ENCODE measurements around the gene LMAN2. TPM values are rescaled to one million over a fixed set of nuclear protein-coding genes. Genes with fewer than 3 reads are reported as not detected.
A peak's percentile ranks its signal among the peaks of the same experiment; 100 is the strongest.
"Not testable (repeated sequence)": the region's sequence is repeated elsewhere in the genome, so short reads cannot be mapped to it uniquely, and the experiment has no call there.

The LMAN2 gene
- total RNA-seq, 1 donor from 2014 or later: 56.8 TPM

DNA sequence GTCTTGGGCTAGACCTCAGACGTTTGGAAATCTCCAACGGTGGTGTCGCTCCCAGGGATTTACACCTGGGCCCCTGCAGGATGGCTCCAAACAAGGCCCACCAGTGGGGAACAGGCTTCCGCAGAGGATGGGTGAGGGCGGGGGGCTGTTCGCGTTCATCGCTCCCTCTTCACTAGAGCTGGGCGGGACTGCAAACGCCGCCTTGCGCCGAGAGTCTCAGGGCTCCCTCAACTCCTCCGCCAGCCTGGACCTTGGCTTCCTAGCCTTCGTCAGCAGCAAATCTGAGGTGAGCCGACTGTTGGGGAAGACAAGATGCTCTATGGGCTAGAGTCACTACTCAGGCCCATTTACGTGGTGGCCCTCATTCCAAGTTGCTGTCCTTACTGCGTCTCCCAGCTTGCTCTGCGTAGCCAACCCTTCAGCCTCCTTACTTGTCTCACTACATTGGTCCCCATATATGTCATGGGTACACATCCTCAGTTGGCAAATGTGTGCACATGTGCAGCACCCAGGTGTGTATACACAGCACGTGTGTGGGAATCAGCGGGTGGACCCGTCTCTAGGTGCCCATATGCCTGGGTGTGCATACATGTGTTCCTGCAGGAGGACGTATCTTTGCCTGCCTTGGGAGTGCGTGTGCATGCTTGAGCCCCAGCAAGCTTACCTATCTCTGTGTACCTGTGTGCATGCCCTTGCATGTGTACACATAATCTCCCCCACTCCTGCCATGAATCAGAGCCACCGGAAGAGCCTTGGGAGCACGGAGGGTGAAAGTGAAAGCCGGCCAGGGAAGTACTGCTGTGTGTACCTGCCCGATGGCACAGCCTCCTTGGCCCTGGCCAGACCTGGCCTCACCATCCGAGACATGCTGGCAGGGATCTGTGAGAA lies 16.8 kb upstream of the LMAN2 start:
- ATAC-seq (ENCODE audit: poor library complexity): no peak
- no peak for DNase-seq
- intact Hi-C loops (cut with DNase I): no loop called here

DNA sequence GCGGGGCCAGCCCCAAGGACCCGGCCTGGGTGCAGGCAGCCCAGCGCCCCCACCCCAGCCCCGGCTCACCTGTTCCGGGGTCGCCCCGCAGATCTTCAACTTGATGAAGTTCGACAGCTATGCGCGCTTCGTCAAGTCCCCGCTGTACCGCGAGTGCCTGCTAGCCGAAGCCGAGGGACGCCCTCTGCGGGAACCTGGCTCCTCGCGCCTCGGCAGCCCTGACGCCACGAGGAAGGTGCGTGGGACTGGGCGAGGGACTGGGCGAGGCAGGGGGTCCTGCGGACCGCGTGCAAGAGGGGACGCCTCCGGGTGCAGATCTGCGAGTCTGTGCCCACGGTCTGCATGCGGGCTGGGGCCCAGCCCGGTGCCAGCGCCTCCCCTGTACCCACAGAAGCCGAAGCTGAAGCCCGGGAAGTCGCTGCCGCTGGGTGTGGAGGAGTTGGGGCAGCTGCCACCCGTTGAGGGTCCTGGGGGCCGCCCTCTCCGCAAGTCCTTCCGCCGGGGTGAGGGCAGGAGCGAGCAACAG lies 15.9 kb upstream of the LMAN2 start:
- DNase-seq: no peak
- intact Hi-C loops (cut with DNase I): no loop called here
- ATAC-seq (ENCODE audit: poor library complexity): peak; percentile 5

DNA sequence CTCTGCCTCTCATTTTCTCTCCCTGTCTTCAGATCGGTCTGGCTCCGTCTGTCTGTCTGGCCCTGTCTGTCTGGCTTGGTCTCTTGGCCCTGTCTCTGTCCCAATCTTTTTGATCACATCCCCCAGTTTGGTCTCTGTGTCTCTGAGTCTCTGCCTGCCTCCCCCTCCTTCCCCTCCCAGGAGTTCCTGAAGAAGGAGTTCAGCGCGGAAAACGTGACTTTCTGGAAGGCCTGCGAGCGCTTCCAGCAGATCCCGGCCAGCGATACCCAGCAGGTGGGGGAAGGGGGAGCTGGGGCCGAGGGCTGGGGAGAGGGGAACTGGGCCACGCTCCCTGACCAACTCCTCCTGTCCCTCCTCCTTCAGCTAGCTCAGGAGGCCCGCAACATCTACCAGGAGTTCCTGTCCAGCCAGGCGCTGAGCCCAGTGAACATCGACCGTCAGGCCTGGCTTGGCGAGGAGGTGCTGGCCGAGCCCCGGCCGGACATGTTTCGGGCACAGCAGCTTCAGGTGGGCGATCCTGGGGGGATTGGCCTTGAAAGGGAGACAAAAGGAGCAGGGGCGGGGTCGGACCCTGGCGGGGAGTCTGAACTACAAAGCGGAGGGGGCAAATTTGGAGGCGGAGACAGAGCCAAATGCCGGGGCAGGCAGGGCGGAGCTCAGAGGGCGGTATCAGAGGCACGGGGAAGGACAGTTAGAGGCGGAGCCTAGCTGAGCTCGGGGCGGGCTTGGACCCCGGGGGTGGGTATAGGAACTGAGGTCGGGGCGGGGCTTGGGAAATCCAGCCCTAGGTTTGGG lies 15.3 kb upstream of the LMAN2 start:
- ATAC-seq (ENCODE audit: poor library complexity): peak; percentile 88
- intact Hi-C loops (cut with DNase I): no loop called here
- DNase-seq: peak; percentile 92

DNA sequence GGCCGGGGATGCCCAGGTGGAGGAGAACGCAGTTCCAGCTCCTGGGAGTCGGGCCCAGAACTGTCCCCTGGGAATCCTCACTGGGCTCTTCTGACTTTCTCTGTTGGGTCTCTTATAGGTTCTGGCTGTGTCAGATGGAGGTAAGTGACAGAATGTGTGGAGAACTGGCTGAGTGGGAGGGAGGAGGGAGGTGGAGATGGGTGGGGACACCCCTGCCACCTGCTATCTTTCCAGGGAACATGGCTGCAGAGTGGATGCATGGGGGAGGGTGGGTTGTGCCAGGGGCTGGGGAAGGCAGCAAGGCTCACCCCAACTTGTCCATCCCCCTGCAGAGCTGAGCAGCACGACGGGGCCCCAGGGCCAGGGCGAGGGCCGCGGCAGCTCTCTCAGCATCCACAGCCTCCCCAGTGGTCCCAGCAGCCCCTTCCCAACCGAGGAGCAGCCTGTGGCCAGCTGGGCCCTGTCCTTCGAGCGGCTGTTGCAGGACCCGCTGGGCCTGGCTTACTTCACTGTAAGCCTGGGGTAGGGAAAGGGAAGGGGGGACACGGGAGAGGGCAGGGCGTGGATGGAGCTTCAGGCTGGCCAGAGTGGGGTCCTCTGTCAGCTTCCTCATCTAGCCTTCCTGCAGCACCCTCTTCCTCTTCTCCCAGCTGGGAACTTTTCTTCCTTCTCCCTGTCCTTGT lies 14.5 kb upstream of the LMAN2 start:
- DNase-seq: no peak
- intact Hi-C loops (cut with DNase I): no loop called here
- ATAC-seq (ENCODE audit: poor library complexity): no peak

DNA sequence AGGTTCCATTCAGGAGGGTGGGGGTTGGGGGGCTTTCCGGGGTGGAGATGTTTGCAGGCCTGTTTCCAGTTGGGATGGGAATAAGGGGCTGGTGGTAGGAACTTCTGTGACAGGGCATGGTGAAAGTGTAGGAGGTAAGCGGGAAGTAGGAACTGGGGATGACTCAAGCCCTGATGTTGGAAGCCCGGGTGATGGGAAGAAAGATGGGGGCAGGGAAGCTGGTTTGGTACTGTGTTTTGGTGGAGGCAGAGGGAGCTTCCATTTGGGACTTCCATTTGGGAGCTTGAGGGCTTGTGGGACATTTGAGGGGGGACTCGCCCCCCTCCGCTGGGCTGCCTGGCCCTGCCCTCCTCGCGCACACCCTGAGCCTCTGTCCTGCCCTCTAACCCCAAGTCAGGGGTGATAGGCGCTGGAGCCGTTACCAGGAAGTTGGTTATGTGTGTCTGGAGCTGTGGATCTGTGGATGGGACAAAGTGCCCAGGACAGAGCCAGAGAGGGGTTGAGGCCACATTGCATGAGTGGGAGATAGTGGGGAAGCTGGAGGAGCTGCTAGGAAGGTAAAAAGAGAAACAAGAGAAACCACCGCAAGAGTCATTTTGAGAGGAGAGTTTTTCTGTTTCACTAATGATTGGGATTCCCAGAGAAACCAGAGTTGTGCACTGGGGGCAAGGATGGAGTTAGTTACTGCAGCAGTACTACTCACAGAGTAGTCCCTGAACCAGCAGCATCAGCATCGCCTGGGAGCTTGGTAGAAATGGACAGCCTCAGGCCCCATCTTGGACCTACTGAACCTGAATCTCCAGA lies 12.9 kb upstream of the LMAN2 start:
- intact Hi-C loops (cut with DNase I): no loop called here
- DNase-seq (peak; percentile 14), ATAC-seq (ENCODE audit: poor library complexity) (no peak)

DNA sequence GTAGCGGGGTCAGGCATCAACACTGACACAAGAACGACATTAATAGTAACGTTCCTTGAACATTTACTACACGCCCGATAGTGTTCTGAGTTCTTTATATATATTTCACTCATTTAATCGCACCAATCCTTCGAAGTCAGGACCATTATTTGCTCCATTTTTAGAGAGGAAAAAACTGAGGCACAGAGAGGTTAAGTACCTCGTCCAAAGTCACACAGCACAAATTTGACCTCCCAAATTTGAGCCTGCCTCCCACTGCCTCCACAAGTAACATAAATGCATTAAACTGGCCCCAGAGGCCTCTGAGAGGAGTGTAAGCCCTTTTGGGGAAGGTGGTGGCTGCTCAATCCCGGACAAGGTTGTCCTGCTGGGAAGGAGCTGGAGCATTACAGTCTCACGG lies 12.1 kb upstream of the LMAN2 start:
- ATAC-seq (ENCODE audit: poor library complexity) (no peak), DNase-seq (no peak)
- intact Hi-C loops (cut with DNase I): no loop called here

DNA sequence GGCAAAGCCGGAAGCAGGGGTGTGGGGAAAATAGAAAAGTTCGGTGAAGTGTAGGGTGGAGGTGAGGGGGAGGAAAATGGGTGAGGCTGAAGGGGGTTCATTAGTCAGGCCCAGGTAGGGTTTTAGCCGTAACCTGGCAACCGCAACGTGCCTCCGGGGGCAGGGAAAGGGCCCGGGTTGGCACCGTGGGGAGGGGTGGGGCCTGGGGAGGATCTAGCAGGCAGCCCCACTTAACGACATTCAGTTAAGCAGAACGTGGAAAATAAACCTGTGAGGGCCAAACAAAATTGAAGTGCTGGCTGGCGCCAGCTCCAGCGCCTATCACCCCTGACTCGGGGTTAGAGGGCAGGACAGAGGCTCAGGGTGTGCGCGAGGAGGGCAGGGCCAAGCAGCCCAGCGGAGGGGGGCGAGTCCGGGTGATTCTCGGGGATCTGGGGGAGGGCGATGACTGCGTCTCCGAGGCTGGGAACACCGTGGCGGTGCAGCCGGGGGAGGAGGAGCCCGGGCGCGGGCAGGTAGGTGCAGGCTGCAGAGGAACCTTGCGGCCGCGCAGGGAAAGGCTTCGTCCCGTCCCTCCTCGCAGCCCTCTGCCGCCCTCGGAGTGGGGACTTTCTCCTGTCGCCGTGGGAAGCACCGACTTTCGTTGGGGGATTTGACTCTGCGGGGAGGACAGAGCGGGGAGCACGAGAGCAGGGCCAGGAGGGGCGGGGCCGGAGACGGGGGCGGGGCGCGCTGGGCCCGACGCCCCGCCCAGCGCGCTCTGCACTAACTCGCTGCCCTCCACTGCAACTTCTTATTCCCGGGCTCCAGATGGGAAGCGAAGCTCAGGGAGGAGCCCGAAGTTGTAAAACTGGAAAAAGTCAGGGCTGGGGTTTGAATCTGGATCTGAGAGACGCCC lies 11.4 kb upstream of the LMAN2 start:
- intact Hi-C loops (cut with DNase I): no loop called here
- DNase-seq: peak; percentile 76
- peak; percentile 67 for ATAC-seq (ENCODE audit: poor library complexity)

DNA sequence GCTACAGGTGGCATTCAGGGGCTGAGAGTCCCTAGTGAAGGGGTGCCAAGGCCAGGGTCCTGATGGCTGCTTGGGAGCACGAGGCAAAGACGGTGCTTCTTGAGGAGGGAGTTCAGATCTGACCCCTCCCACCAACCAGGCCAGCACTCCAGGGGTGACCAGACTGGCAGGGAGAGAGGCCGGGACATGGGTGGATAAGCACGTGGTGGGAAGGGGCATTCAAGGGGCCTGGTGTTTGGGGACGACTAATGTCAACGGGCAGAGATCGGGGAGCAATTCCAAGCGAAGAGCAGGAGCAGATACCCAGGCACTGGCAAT lies 10.8 kb upstream of the LMAN2 start:
- ATAC-seq (ENCODE audit: poor library complexity): no peak
- intact Hi-C loops (cut with DNase I): no loop called here
- DNase-seq: no peak

DNA sequence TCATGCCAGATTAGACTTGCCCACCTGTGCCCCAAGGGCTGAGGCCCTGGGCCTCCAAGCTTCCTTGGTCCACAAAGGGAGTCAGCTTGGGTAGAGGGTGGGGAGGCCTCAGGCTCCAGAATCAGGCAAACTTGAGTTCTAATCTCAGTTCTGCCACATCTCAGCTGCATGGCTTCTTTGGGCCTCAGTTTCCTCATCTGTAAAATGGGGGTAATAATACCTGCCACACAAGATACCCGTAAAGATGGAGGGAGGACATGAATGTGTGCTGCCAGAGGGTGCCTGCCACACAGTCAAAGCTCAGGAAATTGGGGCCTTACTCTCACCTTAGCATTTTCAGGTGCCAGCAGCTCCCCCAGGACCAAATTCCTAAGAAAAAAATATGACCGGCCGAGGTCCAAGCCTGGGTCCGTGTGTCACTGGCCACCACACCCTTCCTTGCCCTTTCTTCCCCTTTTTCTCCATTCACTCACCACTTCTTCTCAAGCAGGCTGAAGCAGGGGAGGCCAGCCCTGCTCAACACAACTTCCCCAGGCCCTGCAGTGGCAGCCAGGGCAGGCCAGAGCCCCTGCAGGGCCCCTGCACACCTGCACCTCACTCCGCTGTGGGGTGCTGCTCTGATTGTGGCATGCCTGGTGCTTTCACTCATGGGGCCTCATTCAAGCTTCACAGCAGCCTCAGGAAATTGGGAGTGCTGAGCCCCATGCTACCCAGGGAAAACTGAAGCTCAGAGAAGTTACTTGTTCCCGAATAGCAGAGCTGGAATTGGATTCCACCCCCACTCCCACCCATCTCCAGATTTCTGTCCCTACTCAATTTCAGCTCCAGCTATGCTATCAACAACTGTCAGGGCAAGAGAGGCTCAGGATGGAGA lies 10.2 kb upstream of the LMAN2 start:
- ATAC-seq (ENCODE audit: poor library complexity) (no peak), DNase-seq (no peak)
- intact Hi-C loops (cut with DNase I): no loop called here

DNA sequence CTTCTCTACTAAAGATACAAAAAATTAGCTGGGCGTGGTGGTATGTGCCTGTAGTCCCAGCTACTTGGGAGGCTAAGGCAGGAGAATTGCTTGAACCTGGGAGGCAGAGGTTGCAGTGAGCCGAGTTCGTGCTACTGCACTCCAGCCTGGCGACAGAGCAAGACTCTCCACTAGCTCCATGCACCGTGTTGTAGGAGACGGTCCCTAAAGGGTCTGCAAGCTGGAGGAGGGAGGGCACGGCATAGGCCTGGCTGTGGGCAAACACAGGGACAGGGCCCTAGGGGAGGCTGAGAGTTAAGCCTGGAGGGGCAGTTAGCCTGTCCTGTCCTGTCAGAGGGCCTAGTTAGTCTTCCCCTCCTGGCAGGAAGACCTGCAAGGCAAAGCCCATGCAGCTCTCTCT lies 9.3 kb upstream of the LMAN2 start:
- not testable (repeated sequence) for DNase-seq; ATAC-seq (ENCODE audit: poor library complexity)

DNA sequence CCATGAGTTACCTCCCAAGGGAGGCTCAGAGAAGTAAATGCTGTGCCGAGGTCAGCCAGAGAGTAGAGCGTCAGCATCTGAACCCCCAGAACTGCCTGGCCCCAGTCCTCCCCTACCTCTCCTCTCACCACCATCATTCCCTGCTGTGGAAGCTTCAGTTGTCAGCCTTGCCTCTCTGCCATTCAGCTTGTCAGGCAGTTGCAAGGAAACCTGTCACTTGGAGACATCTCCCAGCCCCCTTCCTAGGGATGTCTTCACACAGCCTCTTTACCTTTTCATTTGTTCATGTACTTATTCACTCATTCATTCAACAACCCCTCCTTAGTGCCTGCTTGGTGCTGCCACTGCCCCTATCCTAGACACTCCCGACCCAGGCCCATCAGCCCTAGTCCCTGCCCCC lies 8.4 kb upstream of the LMAN2 start:
- no peak for DNase-seq
- intact Hi-C loops (cut with DNase I): no loop called here
- ATAC-seq (ENCODE audit: poor library complexity): no peak

More for the DNA sequence above, 9.3 kb upstream of the LMAN2 start:
- intact Hi-C loops (cut with DNase I): not testable (repeated sequence)

DNA sequence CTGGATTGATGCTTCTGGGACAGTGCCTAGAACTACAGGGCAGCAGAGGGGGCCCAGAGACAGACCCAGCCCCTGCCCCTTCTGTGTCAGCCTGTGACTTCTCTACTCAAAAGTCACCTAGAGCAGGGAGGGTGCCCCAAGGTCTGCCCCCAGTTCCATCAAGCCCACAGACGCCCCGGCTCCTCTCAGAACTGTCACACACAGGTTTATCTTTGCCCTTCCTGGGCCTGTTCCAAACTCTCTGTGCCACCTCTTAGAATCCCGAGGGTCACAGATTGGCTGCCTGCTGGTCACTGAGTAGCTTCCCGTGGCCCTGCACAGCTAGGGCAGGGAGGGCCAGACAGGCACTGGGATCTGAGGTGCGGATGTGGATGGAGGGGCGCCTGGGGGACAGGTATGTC lies 8.0 kb upstream of the LMAN2 start:
- peak; percentile 32 for DNase-seq
- intact Hi-C loops (cut with DNase I): no loop called here
- no peak for ATAC-seq (ENCODE audit: poor library complexity)

DNA sequence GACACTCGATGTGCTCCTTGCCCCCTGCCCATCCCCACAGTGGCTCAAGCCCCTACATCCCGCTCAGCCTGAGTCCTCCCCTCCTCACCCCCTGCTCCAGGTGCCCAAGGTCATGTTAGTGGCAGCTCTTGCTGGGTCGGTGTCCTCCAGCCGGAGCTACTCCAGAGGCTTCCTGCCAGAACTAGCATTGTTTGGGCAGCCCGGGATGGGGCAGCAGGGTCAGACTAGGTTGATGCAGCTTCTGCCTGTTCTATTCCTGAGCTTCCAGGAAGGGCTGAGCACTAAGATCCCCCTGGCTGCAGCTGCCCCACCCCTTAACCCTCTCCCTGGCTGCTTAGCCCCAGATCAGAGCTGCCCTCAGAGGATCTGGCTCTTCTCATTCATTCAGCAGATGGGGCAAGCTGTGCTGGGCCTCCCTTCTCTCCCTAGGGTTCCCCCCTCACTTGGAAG lies 6.9 kb upstream of the LMAN2 start:
- DNase-seq (peak; percentile 52), ATAC-seq (ENCODE audit: poor library complexity) (peak; percentile 33)
- intact Hi-C loops (cut with DNase I): no loop called here

DNA sequence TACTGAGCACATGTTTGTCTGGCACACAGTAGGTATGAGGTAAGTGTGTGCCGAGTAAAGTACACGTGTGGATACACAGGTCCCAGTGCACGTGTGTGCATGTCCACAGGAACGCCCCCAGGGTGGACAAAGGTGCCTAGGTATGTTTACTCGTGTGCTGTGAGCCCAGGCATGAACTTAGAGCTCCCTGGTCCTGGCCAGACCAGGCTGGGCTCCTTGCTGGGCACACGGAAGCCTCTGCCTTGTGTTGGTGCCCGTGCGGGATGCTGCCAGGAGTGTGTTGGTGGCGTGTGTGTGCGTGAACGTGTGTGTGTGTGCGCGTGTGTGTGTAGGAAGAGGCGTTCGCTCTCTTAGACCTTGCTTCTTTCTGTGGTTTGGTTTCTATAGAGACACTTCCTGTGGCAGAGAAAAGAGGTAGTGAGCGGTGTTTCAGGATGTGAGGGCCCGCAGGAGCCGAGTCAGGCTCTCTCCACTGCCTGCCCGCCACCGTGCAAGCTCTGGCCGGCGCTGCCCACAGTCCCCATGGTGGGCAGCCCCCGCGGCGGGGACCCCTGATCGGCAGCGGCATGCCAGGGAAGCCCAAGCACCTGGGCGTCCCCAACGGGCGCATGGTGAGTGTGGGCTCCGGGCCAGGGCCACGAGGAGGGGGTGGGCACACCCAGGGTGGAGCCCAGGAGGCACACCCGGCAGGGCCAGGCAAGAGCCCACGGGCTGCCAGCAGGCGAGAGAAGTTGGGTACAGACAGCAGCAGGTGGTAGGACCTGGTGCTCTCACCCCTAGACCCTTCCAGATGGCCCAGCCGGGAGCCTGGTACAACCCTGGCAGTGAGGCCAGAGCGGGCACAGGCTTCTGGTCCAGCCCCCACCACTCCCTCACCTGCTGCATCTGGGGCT lies 6.2 kb upstream of the LMAN2 start, which contains the start of gene RGS14:
RGS14 (plus strand) TSS at position 466 of the 893 bp plus-strand sequence; CDS start at position 567, 101 bp downstream.
- ATAC-seq (ENCODE audit: poor library complexity) (peak; percentile 70), DNase-seq (peak; percentile 78)
- intact Hi-C loops (cut with DNase I): no loop called here

DNA sequence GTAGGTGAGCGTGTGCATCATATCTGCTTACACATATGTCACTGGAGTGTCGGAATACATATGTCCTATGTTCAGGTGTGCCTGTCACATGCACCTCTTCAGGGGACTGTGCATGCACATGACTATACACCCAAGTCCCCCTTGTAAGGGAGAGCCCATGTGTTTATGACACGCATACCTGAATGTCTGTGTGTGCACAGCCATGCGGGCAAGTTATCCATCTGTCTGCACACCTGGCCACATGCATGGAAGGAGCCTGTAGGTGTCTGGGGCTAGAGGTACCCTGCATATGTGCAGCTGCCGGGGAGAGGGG lies 5.6 kb upstream of the LMAN2 start:
- DNase-seq (peak; percentile 30), ATAC-seq (ENCODE audit: poor library complexity) (no peak)
- intact Hi-C loops (cut with DNase I): no loop called here

DNA sequence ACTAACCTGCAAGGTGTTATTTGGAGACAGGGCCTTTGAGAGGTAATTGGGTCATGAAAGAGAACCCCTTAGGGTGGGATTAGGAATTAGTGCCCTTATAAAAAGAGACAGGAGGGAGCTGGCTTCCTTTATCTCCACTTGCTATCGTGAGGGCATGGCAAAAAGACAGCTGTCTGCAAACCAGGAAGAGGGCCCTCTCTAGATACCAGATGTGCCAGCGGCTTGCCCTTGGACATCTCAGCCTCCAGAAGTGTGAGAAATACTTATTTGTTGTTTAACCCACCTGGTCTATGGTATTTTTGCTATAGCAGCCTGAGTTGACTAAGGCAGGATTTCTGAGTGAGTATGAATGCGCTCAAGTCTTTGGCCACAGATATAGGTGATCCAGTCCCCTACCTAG lies 5.3 kb upstream of the LMAN2 start:
- ATAC-seq (ENCODE audit: poor library complexity) (no peak), DNase-seq (no peak)
- intact Hi-C loops (cut with DNase I): no loop called here

Measured in Right ventricle myocardium superior (tissue), 1 donor.